Loucy (cell line): Measurements from ENCODE around the gene CTNNA2.

Experiments
- H2AFZ ChIP-seq: fragments of 200-600 bp; sonication (generic); 2 replicates; pipeline ENCODE4 v1.6.0; 2016; ENCODE audit warnings: antibody characterized with exemption, mild to moderate bottlenecking, low read length, moderate library complexity
- H3F3A ChIP-seq: fragments of 200-600 bp; 2 replicates; pipeline ENCODE4 v1.6.0; 2016; ENCODE audit warnings: antibody characterized with exemption, low read depth, mild to moderate bottlenecking
- H3K27me3 ChIP-seq: fragments of 200-600 bp; sonication (generic); 2 replicates; pipeline ENCODE4 v1.6.1; 2014; ENCODE audit warnings: low read length, mild to moderate bottlenecking; ENCODE audit not compliant: insufficient read depth, poor library complexity, severe bottlenecking
- H3K36me3 ChIP-seq: fragments of 200-600 bp; sonication (generic); 2 replicates; pipeline ENCODE4 v1.6.1; 2016; ENCODE audit warnings: low read length; ENCODE audit not compliant: insufficient read depth
- H3K4me1 ChIP-seq: fragments of 200-600 bp; sonication (generic); 2 replicates; pipeline ENCODE4 v1.5.1; 2014; ENCODE audit warnings: low read length, mild to moderate bottlenecking; ENCODE audit not compliant: insufficient read depth, poor library complexity, severe bottlenecking
- H3K4me2 ChIP-seq: fragments of 200-600 bp; sonication (generic); 2 replicates; pipeline ENCODE4 v1.6.0; 2014; ENCODE audit warnings: antibody characterized with exemption, low read length, low read depth, mild to moderate bottlenecking; ENCODE audit not compliant: poor library complexity, severe bottlenecking
- H3K4me3 ChIP-seq: fragments of 200-600 bp; sonication (generic); 2 replicates; pipeline ENCODE4 v1.5.1; 2014; ENCODE audit warnings: low read length, mild to moderate bottlenecking, mixed read lengths; ENCODE audit not compliant: poor library complexity, severe bottlenecking
- H3K79me2 ChIP-seq: fragments of 200-600 bp; sonication (generic); 2 replicates; pipeline ENCODE4 v1.6.1; 2014; ENCODE audit warnings: low read length; ENCODE audit not compliant: insufficient read depth
- H3K9ac ChIP-seq: fragments of 200-600 bp; sonication (generic); 2 replicates; pipeline ENCODE4 v1.6.0; 2014; ENCODE audit warnings: mild to moderate bottlenecking, low read depth, low read length, moderate library complexity; ENCODE audit not compliant: poor library complexity, severe bottlenecking
- H3K9me2 ChIP-seq: fragments of 200-600 bp; sonication (generic); replicated peaks from 2 replicates; pipeline ENCODE4 v1.6.1; 2016; ENCODE audit warnings: low read depth, low read length, mixed read lengths
- H3K9me3 ChIP-seq: fragments of 200-600 bp; sonication (generic); 2 replicates; pipeline ENCODE4 v1.6.1; 2014; ENCODE audit warnings: mild to moderate bottlenecking, antibody characterized with exemption, low read length, low read depth; ENCODE audit not compliant: insufficient read depth
- H4K20me1 ChIP-seq: fragments of 200-600 bp; sonication (generic); 2 replicates; pipeline ENCODE4 v1.6.0; 2014; ENCODE audit warnings: antibody characterized with exemption, low read length, mild to moderate bottlenecking; ENCODE audit not compliant: insufficient read depth, poor library complexity, severe bottlenecking
- CTCF ChIP-seq: fragments of 200-600 bp; sonication (generic); conservative IDR thresholded peaks from 2 replicates; pipeline ENCODE4 v1.5.1; 2014; ENCODE audit warnings: mild to moderate bottlenecking, antibody characterized with exemption, low read length
- EZH2phosphoT487 ChIP-seq: fragments of 200-600 bp; IDR thresholded peaks from 2 replicates; pipeline ENCODE4 v1.6.1; 2018; ENCODE audit warnings: antibody characterized with exemption, mild to moderate bottlenecking, moderate library complexity, borderline replicate concordance

The CTNNA2 gene

DNA sequence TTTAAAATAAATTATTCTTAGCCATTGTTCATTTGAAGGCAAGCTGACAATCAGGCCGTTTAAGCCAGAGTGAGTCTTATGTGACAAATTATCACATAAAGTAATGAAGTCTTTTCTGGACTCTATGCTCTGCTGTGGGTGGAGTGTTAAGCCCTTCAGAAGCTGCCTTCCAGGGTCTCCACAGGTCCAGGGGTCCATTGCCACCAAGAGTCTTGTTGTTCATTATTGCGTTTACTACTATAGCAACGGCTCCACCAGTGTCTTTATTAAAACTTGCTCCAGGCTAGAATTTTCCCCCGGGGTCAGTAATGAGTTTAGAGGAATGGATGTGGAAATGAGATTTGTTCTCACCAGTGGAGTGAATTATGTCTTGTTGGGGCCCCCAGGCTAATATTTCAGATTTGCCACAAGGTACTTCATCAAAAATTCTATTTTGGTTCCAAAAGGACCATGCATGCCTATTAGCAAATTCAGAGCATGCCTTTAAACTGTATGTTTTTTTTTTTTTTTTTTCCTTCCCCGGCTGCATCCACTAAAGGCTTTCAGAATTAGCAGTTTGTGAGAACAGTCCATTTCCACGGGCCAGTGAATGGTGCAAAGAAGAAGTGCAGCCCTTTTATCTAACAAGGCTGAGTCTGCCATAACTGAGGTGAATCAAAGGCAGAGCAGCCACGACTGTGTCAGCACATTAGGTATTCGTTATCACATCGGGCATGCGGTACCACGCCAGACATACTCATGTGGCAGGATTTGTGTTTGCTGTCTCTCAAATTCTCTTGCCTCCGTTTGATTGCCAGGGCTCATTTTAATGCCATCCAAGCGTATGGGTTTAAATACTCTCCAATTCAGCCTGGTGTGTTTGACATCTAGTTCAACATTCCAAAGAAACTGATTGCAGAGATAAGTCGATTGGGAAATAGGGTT, 817.9 kb downstream of the CTNNA2 start:
- H3K36me3 ChIP-seq: no peaks in the 10 kb centered on the region
- no peak overlapping the region for H3K9ac ChIP-seq
- H3K9me3 ChIP-seq: no peaks in the 10 kb centered on the region
- no peak overlapping the region for H3K4me2 ChIP-seq
- no peaks in the 10 kb centered on the region for H3K4me1 ChIP-seq
- H3K79me2 ChIP-seq: no peaks in the 10 kb centered on the region
- H3F3A ChIP-seq: no peaks in the 10 kb centered on the region
- H3K27me3 ChIP-seq: no peaks in the 10 kb centered on the region
- H3K4me3 ChIP-seq: no peak overlapping the region
- no peaks in the 10 kb centered on the region for H4K20me1 ChIP-seq
- TF ChIP-seq EZH2phosphoT487 (no peak), CTCF (no peak)
- no peak overlapping the region for H2AFZ ChIP-seq
- no peaks in the 10 kb centered on the region for H3K9me2 ChIP-seq

DNA sequence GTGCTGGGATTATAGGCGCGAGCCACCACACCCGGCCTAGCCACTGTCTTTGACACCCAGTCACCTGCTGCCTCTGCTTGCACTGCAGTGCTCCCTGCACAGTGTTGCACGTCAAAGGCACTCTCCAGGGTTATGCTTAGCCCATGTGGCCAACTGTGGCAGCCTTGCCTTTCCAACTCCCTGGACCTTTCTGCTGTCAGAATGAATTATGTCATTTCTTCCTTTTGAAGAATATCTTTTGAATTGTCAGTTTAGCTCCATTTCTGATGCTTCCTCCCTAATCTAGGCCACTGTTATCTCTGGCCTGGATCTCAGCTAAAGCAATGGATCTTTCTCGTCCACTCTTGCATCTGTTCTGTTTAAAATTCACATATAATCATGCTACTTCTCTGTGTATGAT, 821.0 kb downstream of the CTNNA2 start:
- no peaks in the 10 kb centered on the region for H3K79me2 ChIP-seq
- H3K4me2 ChIP-seq: no peak overlapping the region
- TF ChIP-seq EZH2phosphoT487 (no peak), CTCF (no peak)
- H3K4me1 ChIP-seq: no peaks in the 10 kb centered on the region
- no peaks in the 10 kb centered on the region for H3F3A ChIP-seq
- no peaks in the 10 kb centered on the region for H4K20me1 ChIP-seq
- H3K9ac ChIP-seq: no peak overlapping the region
- H3K36me3 ChIP-seq: no peaks in the 10 kb centered on the region
- H3K9me2 ChIP-seq: no peaks in the 10 kb centered on the region
- H3K4me3 ChIP-seq: no peak overlapping the region
- H3K27me3 ChIP-seq: no peaks in the 10 kb centered on the region
- H2AFZ ChIP-seq: no peak overlapping the region
- no peaks in the 10 kb centered on the region for H3K9me3 ChIP-seq

DNA sequence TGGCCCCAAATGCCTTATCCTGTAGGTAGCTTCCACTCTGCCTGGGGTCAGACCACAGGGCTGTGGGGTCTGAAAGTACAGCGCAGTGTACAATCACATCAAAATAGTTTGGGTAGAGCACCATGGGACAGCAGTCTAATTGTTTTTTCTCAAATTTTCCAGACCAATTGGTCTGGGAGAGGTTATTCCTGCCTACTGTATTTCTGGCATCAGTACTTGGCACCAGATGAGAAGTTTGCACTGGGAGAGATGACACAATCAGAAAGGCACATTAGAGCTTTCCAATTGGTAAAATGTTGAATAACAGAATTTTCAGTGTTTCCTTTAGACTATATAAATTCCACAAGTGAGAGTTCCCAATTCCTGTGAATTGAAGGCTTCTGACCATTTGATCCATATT, 822.6 kb downstream of the CTNNA2 start:
- no peaks in the 10 kb centered on the region for H3K79me2 ChIP-seq
- H3K4me1 ChIP-seq: no peaks in the 10 kb centered on the region
- no peak overlapping the region for H3K9ac ChIP-seq
- no peaks in the 10 kb centered on the region for H3K27me3 ChIP-seq
- H3K9me2 ChIP-seq: no peaks in the 10 kb centered on the region
- H3K4me2 ChIP-seq: no peak overlapping the region
- H2AFZ ChIP-seq: no peak overlapping the region
- no peaks in the 10 kb centered on the region for H3F3A ChIP-seq
- H4K20me1 ChIP-seq: no peaks in the 10 kb centered on the region
- no peak overlapping the region for H3K4me3 ChIP-seq
- no peaks in the 10 kb centered on the region for H3K9me3 ChIP-seq
- TF ChIP-seq EZH2phosphoT487 (no peak), CTCF (no peak)
- H3K36me3 ChIP-seq: no peaks in the 10 kb centered on the region
